Effector CD8-positive, alpha-beta T cell (primary cell): ENCODE measurements around the gene DYNLT2.
"Not testable (repeated sequence)": the region's sequence is repeated elsewhere in the genome, so short reads cannot be mapped to it uniquely, and the experiment has no call there.

Source experiments
- DNase-seq: peaks from one replicate; lab custom pipeline; 2025; lab: John Stamatoyannopoulos, UW

Gene DYNLT2

GRCh38 chr6:169701311-169701953 is 49.9 kb downstream of the DYNLT2 start:
- DNase-seq: no peak

GRCh38 chr6:169700296-169700695 is 51.1 kb downstream of the DYNLT2 start:
- DNase-seq: no peak

- DNase-seq: not testable (repeated sequence)
These were observed 54.3 kb downstream of the DYNLT2 start for GRCh38 chr6:169697115-169697514.

GRCh38 chr6:169695131-169695530 is 56.2 kb downstream of the DYNLT2 start:
- no peak for DNase-seq

- no peak for DNase-seq
These were observed 58.9 kb downstream of the DYNLT2 start for GRCh38 chr6:169692516-169692915.

- DNase-seq: no peak
These were observed 60.1 kb downstream of the DYNLT2 start for GRCh38 chr6:169691260-169691659.
